Stimulated activated naive CD8-positive, alpha-beta T cell treated with anti-CD3 and anti-CD28 coated beads, Interleukin-15, Interleukin-2, amounts not matched to agents 100 ng/mL and 50 ng/mL, for 24 hours (primary cell): ENCODE measurements around the gene ARHGEF19.

Experiments used
- H3K27ac Mint-ChIP-seq: one replicate; pipeline ENCODE4 v1.8.0; 2021; ENCODE audit warnings: mild to moderate bottlenecking, mixed read lengths
- H3K27me3 Mint-ChIP-seq: one replicate; pipeline ENCODE4 v1.8.0; 2021; ENCODE audit warnings: mixed read lengths
- H3K36me3 Mint-ChIP-seq: one replicate; pipeline ENCODE4 v1.8.0; 2021; ENCODE audit warnings: low read depth, mixed read lengths
- H3K4me1 Mint-ChIP-seq: one replicate; pipeline ENCODE4 v1.8.0; 2021; ENCODE audit warnings: low read depth, mixed read lengths
- H3K4me3 Mint-ChIP-seq: one replicate; pipeline ENCODE4 v1.8.0; 2021; ENCODE audit warnings: mild to moderate bottlenecking, mixed read lengths
- H3K9me3 Mint-ChIP-seq: one replicate; pipeline ENCODE4 v1.8.0; 2021; ENCODE audit warnings: mixed read lengths

Gene ARHGEF19

DNA sequence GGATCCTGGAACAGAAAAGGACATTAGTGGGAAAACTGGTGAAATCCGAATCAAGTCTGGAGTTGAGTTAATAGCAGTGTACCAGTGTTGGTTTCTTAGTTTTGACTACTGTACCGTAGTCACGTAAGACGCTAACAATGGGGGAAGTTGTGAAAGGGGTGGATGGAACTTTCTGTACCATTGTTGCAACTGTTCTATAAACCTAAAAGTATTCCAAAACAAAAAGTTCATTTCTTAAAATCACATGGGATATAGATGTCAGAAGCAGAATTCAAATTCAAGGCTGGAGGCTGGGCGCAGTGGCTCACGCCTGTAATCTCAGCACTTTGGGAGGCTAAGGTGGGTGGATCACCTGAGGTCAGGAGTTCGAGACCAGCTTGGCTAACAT lies 16.9 kb downstream of the ARHGEF19 start:
- Mint-ChIP-seq H3K36me3 (no peaks in the 10 kb centered on the region), H3K27ac (no peak overlapping the region), H3K27me3 (no peaks in the 10 kb centered on the region), H3K4me3 (no peak overlapping the region), H3K9me3 (no peaks in the 10 kb centered on the region), H3K4me1 (peaks cover 5% of the 10 kb centered on the region)

DNA sequence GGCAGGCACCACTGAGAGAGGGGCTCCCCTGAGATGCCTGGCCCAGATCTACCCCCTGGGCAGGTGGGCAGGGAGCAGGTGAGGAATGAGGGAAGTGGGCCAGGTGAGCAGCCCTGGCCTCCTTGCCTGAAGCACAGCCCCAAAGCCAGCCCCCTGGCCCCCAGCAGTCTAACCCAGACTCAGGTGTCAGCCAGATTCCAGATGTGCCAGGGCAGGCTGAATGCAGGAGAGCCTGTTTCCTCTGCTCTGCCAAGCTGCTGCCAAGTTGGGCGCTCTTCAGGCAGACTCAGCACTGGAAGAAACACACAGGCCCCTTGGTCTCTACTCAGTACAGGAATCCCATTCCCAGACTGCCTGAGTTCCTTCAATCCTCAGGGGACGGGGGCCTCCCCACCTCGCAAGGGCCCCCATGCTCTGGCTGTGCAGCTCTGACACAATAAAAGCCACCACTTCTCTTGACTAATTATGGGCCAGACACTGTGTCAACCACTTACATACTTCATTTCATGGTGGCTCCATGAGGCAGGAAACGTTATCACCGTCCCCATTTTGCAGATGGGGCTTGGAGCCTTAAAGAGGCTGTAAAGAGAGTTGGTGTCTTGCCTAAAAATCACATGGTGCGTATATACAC lies 20.4 kb downstream of the ARHGEF19 start:
- H3K27me3 Mint-ChIP-seq, result no peaks in the 10 kb centered on the region
- H3K9me3 Mint-ChIP-seq, result no peaks in the 10 kb centered on the region
- H3K27ac Mint-ChIP-seq, result no peak overlapping the region
- H3K4me3 Mint-ChIP-seq, result no peak overlapping the region
- no peaks in the 10 kb centered on the region for H3K4me1 Mint-ChIP-seq
- no peaks in the 10 kb centered on the region for H3K36me3 Mint-ChIP-seq

DNA sequence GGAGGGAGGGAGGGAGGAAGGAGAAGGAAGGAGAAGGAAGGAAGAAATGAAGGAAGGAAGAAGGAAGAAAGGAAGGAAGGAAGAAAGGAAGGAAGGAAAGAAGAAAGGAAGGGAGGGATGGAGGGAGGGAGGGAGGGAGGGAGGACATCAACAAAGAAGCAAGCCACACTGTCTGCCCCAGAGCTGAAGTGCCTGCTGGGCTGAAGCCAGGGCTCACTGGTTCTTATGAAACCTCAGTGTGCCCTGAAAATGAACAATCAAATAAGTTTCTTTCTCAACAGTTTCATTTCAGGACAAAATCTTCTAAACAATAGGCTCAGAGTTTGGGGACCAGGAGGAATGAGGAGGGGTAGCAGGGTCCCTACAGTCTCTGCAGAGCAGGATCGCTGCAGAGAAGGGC lies 21.1 kb downstream of the ARHGEF19 start:
- no peaks in the 10 kb centered on the region for H3K4me1 Mint-ChIP-seq
- no peaks in the 10 kb centered on the region for H3K27me3 Mint-ChIP-seq
- H3K36me3 Mint-ChIP-seq, result no peaks in the 10 kb centered on the region
- H3K4me3 Mint-ChIP-seq, result no peak overlapping the region
- no peak overlapping the region for H3K27ac Mint-ChIP-seq
- no peaks in the 10 kb centered on the region for H3K9me3 Mint-ChIP-seq

DNA sequence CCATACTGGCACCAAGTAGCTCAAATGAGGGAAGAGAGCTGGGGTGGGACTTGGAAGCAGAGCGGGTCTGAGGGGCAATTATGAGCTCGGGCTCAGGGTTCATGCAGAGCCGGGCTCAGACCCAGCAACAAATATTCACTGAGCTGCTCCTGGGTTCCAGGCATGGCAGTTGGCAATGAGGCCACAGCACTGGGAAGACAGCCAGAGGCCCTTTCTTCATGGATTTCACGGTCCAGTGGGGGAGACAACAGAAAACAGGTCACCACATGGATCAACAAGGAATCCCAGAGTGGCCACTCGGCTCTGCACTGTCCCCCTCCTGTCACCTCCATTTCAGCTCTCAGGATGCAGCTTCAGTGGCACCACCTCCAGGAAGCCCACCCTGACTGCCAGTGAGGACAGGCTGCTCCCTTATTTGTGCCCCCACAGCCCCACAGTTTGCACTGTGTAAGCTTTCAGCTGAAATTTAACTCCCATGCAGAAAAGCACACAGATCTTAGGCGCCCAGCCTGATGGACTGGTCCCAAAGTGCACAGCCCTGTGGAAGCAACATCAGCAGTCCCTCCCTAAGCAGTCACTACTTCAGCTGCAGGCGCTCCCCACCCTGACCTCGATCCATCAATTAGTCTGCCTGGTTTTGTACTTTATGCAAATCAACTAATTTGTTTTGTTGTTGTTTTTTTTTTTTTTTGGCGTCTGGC lies 22.4 kb downstream of the ARHGEF19 start:
- H3K9me3 Mint-ChIP-seq, result no peaks in the 10 kb centered on the region
- H3K4me1 Mint-ChIP-seq, result no peaks in the 10 kb centered on the region
- H3K4me3 Mint-ChIP-seq, result no peak overlapping the region
- H3K27me3 Mint-ChIP-seq, result no peaks in the 10 kb centered on the region
- H3K36me3 Mint-ChIP-seq, result no peaks in the 10 kb centered on the region
- H3K27ac Mint-ChIP-seq, result no peak overlapping the region

- Mint-ChIP-seq H3K27me3 (no peaks in the 10 kb centered on the region), H3K4me1 (no peaks in the 10 kb centered on the region), H3K4me3 (no peak overlapping the region), H3K36me3 (no peaks in the 10 kb centered on the region), H3K9me3 (no peaks in the 10 kb centered on the region), H3K27ac (no peak overlapping the region)
These were observed 23.4 kb downstream of the ARHGEF19 start for GRCh38 chr1:16189003-16189402.

DNA sequence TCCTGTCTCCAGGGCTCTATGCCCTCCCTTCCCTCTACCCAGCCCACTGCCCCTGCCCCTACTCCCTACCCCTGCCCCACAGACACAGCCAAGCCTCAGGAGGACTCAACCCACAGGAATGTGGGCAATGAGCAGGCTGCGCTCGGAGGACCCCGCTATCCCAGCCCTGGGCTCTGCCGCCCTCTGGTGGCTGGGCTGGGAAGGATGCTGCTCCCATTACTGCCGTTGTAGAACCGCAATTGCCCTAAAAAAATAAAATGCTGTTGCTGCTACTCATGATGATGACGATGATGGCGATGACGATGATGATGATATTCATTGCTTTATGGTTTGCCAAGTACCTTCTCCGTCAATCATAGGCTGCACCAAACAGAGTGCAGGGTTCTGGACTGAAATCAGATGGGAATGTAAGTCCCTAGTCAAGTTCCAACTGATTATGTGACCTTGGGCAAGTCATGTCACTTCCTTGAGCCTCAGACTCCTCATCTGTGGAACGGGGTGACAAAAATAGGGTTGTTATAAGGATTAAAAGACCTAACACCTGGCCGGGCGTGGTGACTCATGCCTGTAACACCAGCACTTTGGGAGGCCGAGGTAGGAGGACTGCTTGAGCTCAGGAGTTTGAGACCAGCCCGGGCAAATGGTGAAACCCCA lies 24.6 kb downstream of the ARHGEF19 start:
- H3K4me1 Mint-ChIP-seq, result no peaks in the 10 kb centered on the region
- H3K36me3 Mint-ChIP-seq, result no peaks in the 10 kb centered on the region
- H3K27ac Mint-ChIP-seq, result no peak overlapping the region
- no peak overlapping the region for H3K4me3 Mint-ChIP-seq
- no peaks in the 10 kb centered on the region for H3K9me3 Mint-ChIP-seq
- H3K27me3 Mint-ChIP-seq, result no peaks in the 10 kb centered on the region

GRCh38 chr1:16186655-16187235 lies 25.7 kb downstream of the ARHGEF19 start:
- Mint-ChIP-seq H3K36me3 (no peaks in the 10 kb centered on the region), H3K27ac (no peak overlapping the region), H3K4me3 (no peak overlapping the region), H3K27me3 (no peaks in the 10 kb centered on the region), H3K4me1 (no peaks in the 10 kb centered on the region), H3K9me3 (no peaks in the 10 kb centered on the region)

DNA sequence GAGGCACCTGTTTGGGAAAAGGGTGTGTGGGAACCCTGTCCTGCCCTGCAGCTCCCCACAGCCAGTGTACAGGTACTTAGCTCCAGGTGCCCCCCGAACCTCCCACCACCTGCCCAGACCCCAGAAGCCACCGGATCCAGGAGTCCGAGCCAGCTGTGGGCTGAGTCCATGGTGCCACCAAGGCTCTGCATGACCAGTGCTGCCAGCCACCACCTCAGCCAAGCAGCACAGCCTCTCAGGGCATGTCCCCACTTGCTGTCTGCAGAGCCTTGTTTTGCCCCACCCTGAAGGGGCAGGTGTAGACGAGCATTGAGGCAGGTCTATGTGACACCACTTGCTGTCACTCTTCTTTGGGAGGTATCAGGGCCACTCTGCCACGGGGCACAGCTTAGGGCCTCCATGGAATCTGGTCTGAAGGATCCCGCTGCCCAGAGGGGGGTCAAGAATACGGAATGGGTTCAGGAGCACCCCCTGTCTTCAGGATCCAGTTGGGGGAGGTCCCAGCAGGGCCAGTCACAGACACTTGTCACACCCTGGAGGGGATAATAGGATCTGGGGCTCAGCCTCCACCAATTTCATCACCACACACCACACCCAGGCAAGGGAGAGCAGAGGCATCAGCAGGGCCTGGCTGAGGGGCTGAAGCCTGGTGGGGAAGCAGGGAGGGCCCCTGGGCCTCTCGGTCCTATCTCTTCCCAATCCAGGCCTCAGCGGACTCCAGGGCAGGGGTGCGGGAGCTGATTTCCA lies 27.7 kb downstream of the ARHGEF19 start:
- H3K9me3 Mint-ChIP-seq, result no peaks in the 10 kb centered on the region
- no peaks in the 10 kb centered on the region for H3K4me1 Mint-ChIP-seq
- H3K27me3 Mint-ChIP-seq, result no peaks in the 10 kb centered on the region
- no peaks in the 10 kb centered on the region for H3K36me3 Mint-ChIP-seq
- H3K4me3 Mint-ChIP-seq, result no peak overlapping the region
- no peak overlapping the region for H3K27ac Mint-ChIP-seq

- Mint-ChIP-seq H3K9me3 (no peaks in the 10 kb centered on the region), H3K4me1 (no peaks in the 10 kb centered on the region), H3K4me3 (no peak overlapping the region), H3K36me3 (no peaks in the 10 kb centered on the region), H3K27me3 (no peaks in the 10 kb centered on the region), H3K27ac (no peak overlapping the region)
These were observed 28.5 kb downstream of the ARHGEF19 start for GRCh38 chr1:16183765-16184556.

DNA sequence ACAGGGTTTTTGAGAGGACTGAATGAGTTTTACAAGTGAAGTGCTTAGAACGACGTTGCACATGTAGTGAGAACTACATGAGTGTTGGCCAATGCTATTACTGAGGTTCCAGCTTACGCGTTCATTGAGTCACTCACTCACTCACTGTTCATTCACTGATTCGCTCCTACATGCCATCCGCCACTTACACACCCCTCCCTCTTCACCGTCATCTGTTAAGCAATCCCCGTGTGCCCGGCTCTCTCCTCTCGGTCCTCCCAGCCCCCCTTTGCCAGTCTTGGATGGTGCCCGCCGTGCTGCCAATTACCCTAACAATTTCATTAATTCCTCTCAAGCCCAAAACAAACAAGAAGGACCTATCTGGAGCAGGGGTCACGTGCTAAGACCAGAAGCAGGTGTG lies 29.3 kb downstream of the ARHGEF19 start:
- Mint-ChIP-seq H3K36me3 (no peaks in the 10 kb centered on the region), H3K4me1 (no peaks in the 10 kb centered on the region), H3K4me3 (no peak overlapping the region), H3K27me3 (no peaks in the 10 kb centered on the region), H3K27ac (no peak overlapping the region), H3K9me3 (no peaks in the 10 kb centered on the region)

- Mint-ChIP-seq H3K27me3 (no peaks in the 10 kb centered on the region), H3K4me1 (no peaks in the 10 kb centered on the region)
These were observed 30.3 kb downstream of the ARHGEF19 start for GRCh38 chr1:16181887-16182719.

DNA sequence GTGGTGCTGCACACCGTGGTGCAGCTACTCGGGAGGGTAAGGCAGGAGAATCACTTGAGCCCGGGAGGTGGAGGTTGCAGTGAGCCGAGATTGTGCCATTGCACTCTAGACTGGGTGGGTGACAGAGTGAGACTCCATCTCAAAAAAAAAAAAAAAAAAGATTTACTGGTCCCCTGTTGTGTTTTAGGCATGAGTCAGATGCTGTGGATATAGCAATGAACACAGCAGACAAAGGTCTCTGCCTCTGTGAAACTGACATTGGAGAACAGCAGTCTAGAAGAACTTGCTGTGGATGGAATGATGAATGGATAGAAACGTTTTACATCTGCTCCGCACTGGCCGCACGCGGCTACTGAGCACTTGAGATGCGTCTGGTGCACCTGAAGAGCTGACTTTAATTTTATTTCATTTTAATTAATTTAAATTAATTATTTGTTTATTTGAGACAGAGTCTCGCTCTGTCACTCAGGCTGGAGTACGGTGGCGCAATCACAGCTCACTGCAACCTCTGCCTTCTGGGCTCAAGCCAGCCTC lies 32.1 kb downstream of the ARHGEF19 start:
- Mint-ChIP-seq H3K27me3 (no peaks in the 10 kb centered on the region), H3K36me3 (no peaks in the 10 kb centered on the region), H3K9me3 (no peaks in the 10 kb centered on the region), H3K27ac (no peak overlapping the region), H3K4me1 (no peaks in the 10 kb centered on the region), H3K4me3 (no peak overlapping the region)

More at GRCh38 chr1:16181887-16182719, 30.3 kb downstream of the ARHGEF19 start:
- Mint-ChIP-seq H3K27ac (no peak overlapping the region), H3K4me3 (no peak overlapping the region), H3K9me3 (no peaks in the 10 kb centered on the region), H3K36me3 (no peaks in the 10 kb centered on the region)
